GM23248 (cell line): Measurements from ENCODE around the gene SH3TC1.

Experiments
- EZH2 ChIP-seq: fragments of 200-600 bp; sonication (generic); IDR thresholded peaks from 2 replicates; pipeline ENCODE4 v1.6.1; 2018; ENCODE audit warnings: antibody characterized with exemption, mild to moderate bottlenecking; ENCODE audit not compliant: insufficient read depth, poor library complexity, severe bottlenecking
- EZH2phosphoT487 ChIP-seq: fragments of 200-600 bp; sonication (generic); IDR thresholded peaks from 2 replicates; pipeline ENCODE4 v1.6.1; 2018; ENCODE audit warnings: antibody characterized with exemption, moderate library complexity, mild to moderate bottlenecking, low read depth; ENCODE audit not compliant: insufficient read depth

- TF ChIP-seq EZH2 (no peak), EZH2phosphoT487 (no peak)
Measured at GRCh38 chr4:8268901-8269534, 69.9 kb downstream of the SH3TC1 start.
